ENCODE results near the gene GNA14.

DNA sequence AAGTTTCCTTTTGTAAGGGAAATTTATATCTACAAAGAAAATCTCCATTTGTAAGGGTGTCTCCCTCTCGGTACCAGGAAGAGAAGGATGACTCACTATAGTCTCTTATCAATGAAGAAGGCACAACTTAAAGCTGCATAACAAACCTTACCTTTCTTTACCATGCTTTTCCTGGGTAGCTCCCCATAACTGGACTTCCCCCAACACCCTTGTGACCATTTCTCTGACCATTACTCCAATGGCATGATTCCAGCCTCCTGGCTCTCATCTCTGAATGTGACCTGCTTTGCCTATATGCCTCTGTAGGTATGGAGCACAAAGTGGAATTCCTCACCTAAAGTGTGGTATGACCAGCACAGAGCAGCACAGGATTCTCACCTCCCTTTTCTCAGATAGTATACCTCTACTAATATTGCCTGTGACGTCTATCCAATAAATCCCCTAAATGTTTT, 62.8 kb downstream of the GNA14 start:
- TF ChIP-seq, protein P1, sequence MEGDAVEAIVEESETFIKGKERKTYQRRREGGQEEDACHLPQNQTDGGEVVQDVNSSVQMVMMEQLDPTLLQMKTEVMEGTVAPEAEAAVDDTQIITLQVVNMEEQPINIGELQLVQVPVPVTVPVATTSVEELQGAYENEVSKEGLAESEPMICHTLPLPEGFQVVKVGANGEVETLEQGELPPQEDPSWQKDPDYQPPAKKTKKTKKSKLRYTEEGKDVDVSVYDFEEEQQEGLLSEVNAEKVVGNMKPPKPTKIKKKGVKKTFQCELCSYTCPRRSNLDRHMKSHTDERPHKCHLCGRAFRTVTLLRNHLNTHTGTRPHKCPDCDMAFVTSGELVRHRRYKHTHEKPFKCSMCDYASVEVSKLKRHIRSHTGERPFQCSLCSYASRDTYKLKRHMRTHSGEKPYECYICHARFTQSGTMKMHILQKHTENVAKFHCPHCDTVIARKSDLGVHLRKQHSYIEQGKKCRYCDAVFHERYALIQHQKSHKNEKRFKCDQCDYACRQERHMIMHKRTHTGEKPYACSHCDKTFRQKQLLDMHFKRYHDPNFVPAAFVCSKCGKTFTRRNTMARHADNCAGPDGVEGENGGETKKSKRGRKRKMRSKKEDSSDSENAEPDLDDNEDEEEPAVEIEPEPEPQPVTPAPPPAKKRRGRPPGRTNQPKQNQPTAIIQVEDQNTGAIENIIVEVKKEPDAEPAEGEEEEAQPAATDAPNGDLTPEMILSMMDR (IDR thresholded peaks at IDR 0.05): no peak
- no peak for TF ChIP-seq POLR2A (IDR thresholded peaks at IDR 0.05)
